ENCODE data around the gene NLGN3.

Gene NLGN3

DNA sequence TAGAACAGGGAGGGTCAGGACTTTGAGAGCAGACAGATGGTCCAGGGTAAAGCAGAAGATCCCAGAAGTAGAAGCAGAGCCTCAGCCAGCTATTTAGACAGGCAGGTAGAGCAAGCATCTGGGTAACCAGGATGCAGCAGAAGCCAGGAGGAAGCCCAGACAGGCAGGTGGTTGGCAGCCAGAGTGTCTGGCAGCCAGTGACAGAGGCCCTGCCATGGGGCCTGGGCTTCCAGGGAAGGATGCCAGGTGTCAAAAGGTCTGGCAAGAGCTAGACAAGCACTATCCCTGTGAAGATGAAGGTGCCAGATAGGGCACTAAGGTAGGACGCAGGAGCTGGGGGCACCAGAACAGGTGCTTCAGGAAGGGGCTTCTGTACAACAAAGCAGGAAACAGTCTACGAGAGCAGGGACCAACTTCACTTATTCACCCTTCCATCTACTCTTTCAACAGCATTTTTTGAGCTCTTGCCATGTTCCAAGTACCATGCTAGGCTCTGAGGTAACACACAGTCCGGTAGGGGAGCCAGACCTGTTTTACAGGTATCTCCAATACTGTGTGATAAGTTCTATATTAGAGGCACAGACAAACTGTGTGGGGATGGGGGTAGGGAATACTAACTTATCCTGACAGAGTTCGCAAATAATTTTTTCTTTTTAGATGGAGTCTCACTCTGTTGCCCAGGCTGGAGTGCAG lies 40.3 kb downstream of the NLGN3 start:
- no peak for DNase-seq (ENCODE audit: low read depth)
- no peaks in the 10 kb centered on the region for H3K9me3 ChIP-seq (ENCODE audit: control insufficient read depth, low read length)
- no peak overlapping the region for H3K4me3 ChIP-seq (ENCODE audit: low read length)
- H3K36me3 ChIP-seq (ENCODE audit: control insufficient read depth, insufficient read depth, low read length, severe bottlenecking): no peaks in the 10 kb centered on the region
- peaks cover 12% of the 10 kb centered on the region for H3K4me1 ChIP-seq (ENCODE audit: control insufficient read depth, insufficient read depth, low read length)
- H3K27me3 ChIP-seq (replicated peaks; ENCODE audit: control insufficient read depth, insufficient read depth, low read length): peaks cover 16% of the 10 kb centered on the region
- H3K9ac ChIP-seq (ENCODE audit: low read length): no peak overlapping the region

DNA sequence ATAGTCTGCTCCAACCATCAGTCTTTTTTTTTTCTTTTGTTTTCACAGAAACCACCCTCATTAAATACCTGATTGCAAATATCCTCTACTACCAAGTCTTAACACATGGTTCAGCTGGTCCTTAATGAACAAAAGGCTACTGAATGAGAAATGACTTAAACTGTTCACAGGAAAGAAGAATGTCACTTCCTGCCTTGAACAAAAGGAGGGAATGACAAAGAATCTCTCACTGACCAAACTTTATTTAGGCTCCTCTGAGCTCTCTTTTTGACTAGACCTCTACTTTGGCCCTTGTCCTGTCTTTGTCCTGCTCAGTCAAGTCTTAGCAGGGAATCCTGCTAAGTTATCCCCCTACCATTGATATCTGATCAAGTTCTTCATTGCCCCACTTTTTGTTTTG lies 46.6 kb downstream of the NLGN3 start:
- H3K4me3 ChIP-seq (ENCODE audit: low read length): no peak overlapping the region
- peaks cover 7% of the 10 kb centered on the region for H3K27me3 ChIP-seq (replicated peaks; ENCODE audit: control insufficient read depth, insufficient read depth, low read length)
- no peak overlapping the region for H3K9ac ChIP-seq (ENCODE audit: low read length)
- DNase-seq (ENCODE audit: low read depth): no peak
- no peaks in the 10 kb centered on the region for H3K36me3 ChIP-seq (ENCODE audit: control insufficient read depth, insufficient read depth, low read length, severe bottlenecking)
- H3K4me1 ChIP-seq (ENCODE audit: control insufficient read depth, insufficient read depth, low read length): no peaks in the 10 kb centered on the region
- no peaks in the 10 kb centered on the region for H3K9me3 ChIP-seq (ENCODE audit: control insufficient read depth, low read length)

DNA sequence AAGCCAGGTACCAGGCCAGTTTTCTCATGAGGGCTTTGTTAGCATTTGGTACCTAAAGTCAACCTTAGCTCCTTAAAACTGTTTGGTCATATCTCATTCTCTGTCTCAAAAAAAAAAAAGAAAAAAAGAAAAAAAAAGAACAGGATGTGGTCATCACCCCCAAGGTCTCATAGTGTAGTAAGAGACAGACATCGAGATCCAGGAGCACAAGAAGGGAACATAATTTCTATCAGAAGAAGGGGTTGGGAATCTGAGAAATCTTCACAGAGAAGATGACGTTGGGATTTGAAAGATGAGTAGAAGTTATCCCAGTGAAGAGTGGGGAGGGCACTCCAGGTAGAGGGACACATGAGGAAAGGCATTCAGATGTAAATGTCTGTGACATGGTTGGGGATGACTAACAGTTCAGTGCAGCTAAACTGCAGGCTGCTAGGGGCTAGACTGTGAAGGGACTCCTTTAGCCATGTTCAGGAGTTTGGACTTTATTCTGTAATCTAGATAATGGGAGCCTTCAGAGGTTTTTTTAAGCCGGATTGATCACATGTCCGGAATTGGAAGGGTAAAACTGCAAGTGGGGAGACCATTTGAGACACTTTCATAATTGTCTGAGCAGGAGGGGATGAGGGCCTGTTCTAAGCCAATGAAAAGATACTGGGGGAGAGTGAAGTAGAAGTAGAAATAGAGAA lies 51.5 kb downstream of the NLGN3 start:
- Histone ChIP-seq H3K9me3 (ENCODE audit: control insufficient read depth, low read length) (no peaks in the 10 kb centered on the region), H3K4me3 (ENCODE audit: low read length) (no peak overlapping the region), H3K27me3 (replicated peaks; ENCODE audit: control insufficient read depth, insufficient read depth, low read length) (peaks cover 12% of the 10 kb centered on the region), H3K36me3 (ENCODE audit: control insufficient read depth, insufficient read depth, low read length, severe bottlenecking) (no peaks in the 10 kb centered on the region), H3K4me1 (ENCODE audit: control insufficient read depth, insufficient read depth, low read length) (no peaks in the 10 kb centered on the region), H3K9ac (ENCODE audit: low read length) (no peak overlapping the region)
- no peak for DNase-seq (ENCODE audit: low read depth)

DNA sequence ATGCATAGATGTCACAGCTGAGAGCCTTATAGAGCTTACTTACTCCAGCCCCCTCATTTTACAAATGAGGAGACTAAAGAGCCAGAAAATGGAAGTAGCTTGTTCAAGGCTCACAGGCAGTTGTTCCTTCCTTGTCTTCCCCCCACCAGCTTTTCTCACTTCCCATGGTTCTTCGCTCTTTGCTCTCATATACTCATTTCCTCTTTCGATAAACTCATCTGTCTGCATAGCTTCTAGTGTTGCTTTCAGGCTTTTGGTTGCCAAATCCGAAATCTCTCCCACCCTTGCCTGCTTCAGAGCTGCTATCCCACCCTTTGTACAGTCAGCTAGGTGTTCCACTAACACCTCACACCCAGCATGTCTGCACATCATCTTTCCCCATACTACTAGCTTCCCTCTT lies 53.4 kb downstream of the NLGN3 start:
- Histone ChIP-seq H3K4me3 (ENCODE audit: low read length) (no peak overlapping the region), H3K4me1 (ENCODE audit: control insufficient read depth, insufficient read depth, low read length) (no peaks in the 10 kb centered on the region), H3K9me3 (ENCODE audit: control insufficient read depth, low read length) (no peaks in the 10 kb centered on the region), H3K9ac (ENCODE audit: low read length) (no peak overlapping the region), H3K36me3 (ENCODE audit: control insufficient read depth, insufficient read depth, low read length, severe bottlenecking) (no peaks in the 10 kb centered on the region), H3K27me3 (replicated peaks; ENCODE audit: control insufficient read depth, insufficient read depth, low read length) (peaks cover 13% of the 10 kb centered on the region)
- no peak for DNase-seq (ENCODE audit: low read depth)

DNA sequence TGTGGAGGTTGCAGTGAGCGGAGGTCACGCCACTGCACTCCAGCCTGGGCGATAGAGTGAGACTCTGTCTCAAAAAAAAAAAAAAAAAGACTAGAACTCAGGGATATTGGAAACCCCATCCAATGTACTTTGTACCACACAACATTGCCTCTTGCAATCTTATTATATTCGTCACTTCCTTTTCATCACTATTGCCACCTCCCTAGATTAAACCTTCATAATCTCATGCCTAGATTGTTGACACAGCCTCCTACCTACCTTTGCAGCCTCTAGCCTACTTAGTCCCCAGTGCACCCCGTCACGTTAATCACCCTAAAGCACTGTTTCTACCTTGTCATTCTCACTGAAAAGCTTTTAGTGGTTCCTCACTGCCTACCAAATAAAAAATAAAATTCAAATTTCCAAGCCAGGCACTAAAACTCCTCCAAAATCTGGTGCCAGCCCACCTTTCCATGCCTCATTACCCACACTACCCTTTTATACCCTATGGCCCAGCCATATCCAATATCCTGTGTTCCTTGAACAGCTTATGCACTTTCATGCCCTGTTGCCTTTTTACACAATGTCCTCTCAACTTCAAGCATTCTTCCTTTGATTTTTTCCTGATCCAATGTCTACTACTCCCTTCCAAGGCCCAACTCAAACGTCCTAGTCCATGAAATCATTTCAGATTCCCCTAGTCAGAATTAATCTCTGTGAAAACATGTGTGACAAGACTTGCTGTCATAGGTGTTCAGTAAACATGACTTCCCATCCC lies 54.8 kb downstream of the NLGN3 start:
- DNase-seq (ENCODE audit: low read depth): no peak
- H3K27me3 ChIP-seq (replicated peaks; ENCODE audit: control insufficient read depth, insufficient read depth, low read length): peaks cover 13% of the 10 kb centered on the region
- no peak overlapping the region for H3K9ac ChIP-seq (ENCODE audit: low read length)
- no peaks in the 10 kb centered on the region for H3K36me3 ChIP-seq (ENCODE audit: control insufficient read depth, insufficient read depth, low read length, severe bottlenecking)
- H3K4me3 ChIP-seq (ENCODE audit: low read length): no peak overlapping the region
- H3K9me3 ChIP-seq (ENCODE audit: control insufficient read depth, low read length): no peaks in the 10 kb centered on the region
- H3K4me1 ChIP-seq (ENCODE audit: control insufficient read depth, insufficient read depth, low read length): no peaks in the 10 kb centered on the region

DNA sequence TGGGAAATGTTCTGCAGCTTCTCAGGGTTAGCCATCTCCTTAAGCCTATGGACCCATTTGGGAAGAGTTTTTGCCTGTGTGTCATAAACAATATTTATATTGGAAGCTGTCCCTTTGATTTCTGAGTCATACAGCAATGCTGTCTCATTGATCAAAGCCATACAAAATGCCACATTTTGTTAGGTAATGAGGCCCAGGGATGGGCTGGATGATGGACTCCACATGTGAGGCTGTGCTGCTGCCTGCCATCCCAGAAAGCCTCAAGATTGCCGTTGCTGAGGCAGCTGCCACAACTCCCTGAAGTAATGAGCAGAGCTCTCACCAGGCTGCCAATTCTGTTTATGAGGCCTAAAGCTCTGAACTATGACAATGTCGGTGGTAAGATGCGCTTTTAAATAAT lies 66.2 kb downstream of the NLGN3 start:
- H3K4me3 ChIP-seq (ENCODE audit: low read length): no peak overlapping the region
- DNase-seq (ENCODE audit: low read depth): peak; percentile 41
- H3K4me1 ChIP-seq (ENCODE audit: control insufficient read depth, insufficient read depth, low read length): no peaks in the 10 kb centered on the region
- no peak overlapping the region for H3K9ac ChIP-seq (ENCODE audit: low read length)
- no peaks in the 10 kb centered on the region for H3K36me3 ChIP-seq (ENCODE audit: control insufficient read depth, insufficient read depth, low read length, severe bottlenecking)
- H3K27me3 ChIP-seq (replicated peaks; ENCODE audit: control insufficient read depth, insufficient read depth, low read length): peaks cover 26% of the 10 kb centered on the region
- H3K9me3 ChIP-seq (ENCODE audit: control insufficient read depth, low read length): no peaks in the 10 kb centered on the region

DNA sequence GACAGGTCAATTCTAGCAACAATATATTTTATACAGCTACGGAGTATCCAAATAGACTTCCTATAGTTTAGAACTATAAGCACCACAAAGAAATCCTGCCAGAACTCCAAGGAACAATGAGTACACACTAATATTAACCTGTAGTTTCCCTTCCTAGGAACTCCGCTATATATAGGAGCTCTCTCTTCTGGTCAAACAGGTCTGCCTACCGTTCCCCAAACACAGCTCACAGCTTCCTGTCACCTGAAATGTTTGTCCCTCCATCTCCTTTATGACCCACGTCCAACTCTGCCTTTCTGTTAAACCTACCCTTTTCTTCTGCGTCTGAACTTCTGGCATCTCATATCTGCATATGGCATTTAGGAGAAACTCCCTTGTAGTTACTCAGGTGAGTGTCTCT lies 67.9 kb downstream of the NLGN3 start:
- no peak overlapping the region for H3K4me3 ChIP-seq (ENCODE audit: low read length)
- H3K36me3 ChIP-seq (ENCODE audit: control insufficient read depth, insufficient read depth, low read length, severe bottlenecking): no peaks in the 10 kb centered on the region
- H3K4me1 ChIP-seq (ENCODE audit: control insufficient read depth, insufficient read depth, low read length): no peaks in the 10 kb centered on the region
- H3K9ac ChIP-seq (ENCODE audit: low read length): no peak overlapping the region
- no peaks in the 10 kb centered on the region for H3K9me3 ChIP-seq (ENCODE audit: control insufficient read depth, low read length)
- peaks cover 36% of the 10 kb centered on the region for H3K27me3 ChIP-seq (replicated peaks; ENCODE audit: control insufficient read depth, insufficient read depth, low read length)
- DNase-seq (ENCODE audit: low read depth): no peak

DNA sequence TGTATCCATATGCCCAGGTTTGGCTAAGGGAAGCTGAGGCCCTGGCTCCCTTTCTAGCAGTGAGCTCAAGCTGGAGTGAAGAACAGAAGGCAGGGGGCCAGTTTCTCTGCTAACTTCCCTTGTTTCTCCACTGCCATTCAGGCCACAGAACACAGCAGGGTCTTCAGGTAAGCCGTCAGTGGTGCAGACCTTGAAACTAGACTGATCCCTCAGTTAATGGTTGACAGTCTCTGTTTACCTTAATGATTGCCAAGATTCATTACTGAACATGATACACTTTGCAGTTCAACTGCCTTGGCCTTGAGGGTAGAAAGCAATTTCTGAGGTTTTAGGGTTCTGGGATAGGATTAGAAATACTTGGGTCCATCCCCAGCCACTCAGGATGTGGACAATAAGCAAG lies 69.5 kb downstream of the NLGN3 start:
- H3K9me3 ChIP-seq (ENCODE audit: control insufficient read depth, low read length): no peaks in the 10 kb centered on the region
- no peak overlapping the region for H3K9ac ChIP-seq (ENCODE audit: low read length)
- peaks cover 37% of the 10 kb centered on the region for H3K27me3 ChIP-seq (replicated peaks; ENCODE audit: control insufficient read depth, insufficient read depth, low read length)
- H3K36me3 ChIP-seq (ENCODE audit: control insufficient read depth, insufficient read depth, low read length, severe bottlenecking): no peaks in the 10 kb centered on the region
- H3K4me3 ChIP-seq (ENCODE audit: low read length): no peak overlapping the region
- H3K4me1 ChIP-seq (ENCODE audit: control insufficient read depth, insufficient read depth, low read length): no peaks in the 10 kb centered on the region
- DNase-seq (ENCODE audit: low read depth): no peak

DNA sequence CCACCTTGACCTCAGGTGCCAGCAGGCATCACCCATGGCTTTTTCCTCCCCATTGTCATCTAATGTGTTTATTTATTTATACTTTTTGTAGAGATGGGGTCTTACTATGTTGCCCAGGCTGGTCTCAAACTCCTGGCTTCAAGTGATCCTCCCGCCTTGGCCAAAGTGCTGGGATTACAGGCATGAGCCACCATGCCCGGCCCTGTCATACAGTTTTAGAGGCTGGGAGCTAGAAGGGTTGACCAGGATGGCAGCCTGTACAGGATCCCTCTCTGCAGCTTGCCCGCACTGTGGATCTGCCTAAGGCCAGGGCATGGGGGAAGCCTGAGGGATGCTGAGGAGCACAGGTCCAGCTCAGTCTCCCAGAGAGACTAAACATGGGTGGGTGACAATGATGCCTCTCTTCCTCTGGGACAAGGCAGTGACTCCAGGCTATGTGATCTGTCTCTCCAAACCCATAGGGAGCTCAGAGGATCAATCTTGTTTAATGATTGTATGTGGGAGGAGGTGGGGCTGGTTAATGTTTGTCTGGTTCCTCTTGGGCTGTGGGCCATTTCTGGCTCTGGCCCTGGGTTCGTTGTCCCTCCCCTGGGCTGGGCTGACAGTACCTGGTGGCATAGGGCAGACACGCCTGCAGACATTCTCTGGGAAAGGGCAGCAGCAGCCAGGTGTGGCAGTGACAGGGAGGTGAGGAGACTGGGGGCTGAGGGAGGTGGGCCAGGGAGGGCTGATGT lies 70.1 kb downstream of the NLGN3 start:
- Histone ChIP-seq H3K9me3 (ENCODE audit: control insufficient read depth, low read length) (no peaks in the 10 kb centered on the region), H3K4me1 (ENCODE audit: control insufficient read depth, insufficient read depth, low read length) (no peaks in the 10 kb centered on the region), H3K9ac (ENCODE audit: low read length) (no peak overlapping the region), H3K4me3 (ENCODE audit: low read length) (no peak overlapping the region), H3K36me3 (ENCODE audit: control insufficient read depth, insufficient read depth, low read length, severe bottlenecking) (no peaks in the 10 kb centered on the region), H3K27me3 (replicated peaks; ENCODE audit: control insufficient read depth, insufficient read depth, low read length) (peaks cover 37% of the 10 kb centered on the region)
- DNase-seq (ENCODE audit: low read depth): no peak

DNA sequence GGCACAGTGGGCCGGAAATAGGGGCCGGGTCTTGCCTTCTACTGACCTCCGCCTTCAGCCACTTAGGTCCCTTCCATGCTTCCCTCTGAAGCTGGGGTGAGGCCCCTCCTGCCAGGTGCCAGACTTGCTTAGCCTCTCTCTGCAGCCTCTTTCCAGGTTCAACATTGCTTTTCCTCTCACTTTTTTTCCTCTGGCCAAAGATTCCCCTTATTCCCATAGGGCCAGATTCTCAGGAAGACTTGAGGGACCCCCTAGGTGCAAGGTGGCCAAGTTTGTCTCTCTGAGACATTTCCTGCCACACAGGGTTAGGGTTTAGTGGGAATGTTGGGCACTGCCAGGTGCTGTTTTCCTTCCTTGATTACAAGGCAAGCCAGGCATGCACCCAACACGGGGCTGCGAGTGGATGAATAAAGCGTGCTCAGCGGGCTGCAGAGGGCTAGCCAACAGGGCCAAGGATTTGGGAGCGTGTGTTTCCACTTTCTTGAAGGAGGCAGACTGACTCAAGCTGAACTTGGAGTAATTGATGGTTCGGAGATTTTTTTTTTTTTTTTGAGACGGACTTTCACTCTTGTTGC lies 70.8 kb downstream of the NLGN3 start:
- peaks cover 37% of the 10 kb centered on the region for H3K27me3 ChIP-seq (replicated peaks; ENCODE audit: control insufficient read depth, insufficient read depth, low read length)
- no peak overlapping the region for H3K9ac ChIP-seq (ENCODE audit: low read length)
- DNase-seq (ENCODE audit: low read depth): no peak
- H3K4me3 ChIP-seq (ENCODE audit: low read length): no peak overlapping the region
- H3K9me3 ChIP-seq (ENCODE audit: control insufficient read depth, low read length): no peaks in the 10 kb centered on the region
- H3K36me3 ChIP-seq (ENCODE audit: control insufficient read depth, insufficient read depth, low read length, severe bottlenecking): no peaks in the 10 kb centered on the region
- no peaks in the 10 kb centered on the region for H3K4me1 ChIP-seq (ENCODE audit: control insufficient read depth, insufficient read depth, low read length)

DNA sequence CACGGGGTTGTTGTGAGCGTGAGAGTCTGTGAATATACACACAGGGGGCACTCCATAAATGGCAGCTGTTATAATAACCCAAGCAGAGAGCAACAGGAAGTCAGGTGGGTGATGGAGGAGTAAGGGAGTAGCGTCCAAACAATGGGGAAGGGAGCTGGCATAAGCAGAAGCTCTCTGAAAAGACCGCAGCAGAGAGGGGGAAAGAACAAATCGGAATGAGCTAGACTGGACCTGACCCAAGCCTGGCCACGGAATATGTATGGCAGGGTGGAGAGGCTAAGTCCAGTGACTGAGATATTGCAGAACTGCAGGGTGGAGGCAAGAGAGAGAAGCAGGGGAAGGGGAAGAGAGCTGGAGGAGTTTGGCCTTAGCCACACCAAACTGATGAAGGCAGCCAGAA lies 71.8 kb downstream of the NLGN3 start:
- H3K9ac ChIP-seq (ENCODE audit: low read length): no peak overlapping the region

More for the DNA sequence above, 71.8 kb downstream of the NLGN3 start:
- peaks cover 39% of the 10 kb centered on the region for H3K27me3 ChIP-seq (replicated peaks; ENCODE audit: control insufficient read depth, insufficient read depth, low read length)
- no peak overlapping the region for H3K4me3 ChIP-seq (ENCODE audit: low read length)
- no peak for DNase-seq (ENCODE audit: low read depth)
- H3K4me1 ChIP-seq (ENCODE audit: control insufficient read depth, insufficient read depth, low read length): no peaks in the 10 kb centered on the region
- H3K9me3 ChIP-seq (ENCODE audit: control insufficient read depth, low read length): no peaks in the 10 kb centered on the region
- H3K36me3 ChIP-seq (ENCODE audit: control insufficient read depth, insufficient read depth, low read length, severe bottlenecking): no peaks in the 10 kb centered on the region
